GM19324 (cell line): Measurements from ENCODE around the gene CNNM2.
A peak's percentile ranks its signal among the peaks of the same experiment; 100 is the strongest.

Source experiments
- ATAC-seq: cut with Tn5 transposase; IDR thresholded peaks from one replicate; pipeline ENCODE4 v1.9.1; 2021; ENCODE audit warnings: mild to moderate bottlenecking, moderate library complexity; ENCODE audit not compliant: unreplicated experiment, low FRiP score

The CNNM2 gene

GRCh38 chr10:103067956-103068355 lies 149.9 kb downstream of the CNNM2 start:
- ATAC-seq, result no peak

GRCh38 chr10:103069453-103070331 lies 151.6 kb downstream of the CNNM2 start:
- peak; percentile 53 for ATAC-seq

- ATAC-seq, result no peak
These were observed 154.2 kb downstream of the CNNM2 start for GRCh38 chr10:103072276-103072675.

DNA sequence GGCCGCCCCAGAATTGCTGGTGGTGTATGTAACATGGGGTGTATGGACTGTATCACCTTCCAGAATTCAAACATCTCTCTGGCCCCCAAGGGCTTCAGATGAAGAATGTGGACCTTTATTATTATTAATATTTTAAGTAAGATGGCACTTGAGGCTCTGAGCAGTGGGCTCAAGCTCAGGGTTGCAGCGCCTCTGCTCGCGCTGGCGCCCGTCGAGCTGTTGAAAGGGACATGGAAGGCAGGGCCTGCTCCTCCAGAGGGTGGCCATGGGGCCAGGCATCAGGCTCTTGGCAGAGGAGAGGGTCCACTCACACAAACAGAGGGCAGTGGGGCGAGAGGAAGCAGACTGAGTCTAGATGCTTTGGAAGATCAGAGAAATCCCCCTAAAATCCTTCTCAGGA lies 154.8 kb downstream of the CNNM2 start:
- ATAC-seq, result no peak

GRCh38 chr10:103077020-103077419 lies 158.9 kb downstream of the CNNM2 start:
- no peak for ATAC-seq

- ATAC-seq, result no peak
These were observed 159.6 kb downstream of the CNNM2 start for GRCh38 chr10:103077491-103078308.

DNA sequence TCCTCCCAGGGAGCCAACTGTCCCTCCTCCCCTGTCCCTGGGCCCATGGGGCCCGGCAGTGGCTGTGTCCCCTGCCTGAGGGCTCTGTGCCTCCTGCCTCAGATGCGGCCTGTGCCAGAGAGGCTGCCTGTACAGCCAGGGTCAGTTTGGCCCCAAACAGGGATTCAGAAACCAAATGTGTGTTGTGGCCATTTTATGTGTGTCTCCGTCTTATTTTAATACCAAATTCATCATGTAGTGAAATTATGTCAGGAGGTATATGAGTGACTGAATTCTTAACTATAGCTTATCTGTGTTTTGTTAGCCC lies 160.2 kb downstream of the CNNM2 start:
- ATAC-seq, result no peak

GRCh38 chr10:103078676-103079075 lies 160.6 kb downstream of the CNNM2 start:
- ATAC-seq, result no peak

- no peak for ATAC-seq
These were observed 161.0 kb downstream of the CNNM2 start for GRCh38 chr10:103079100-103079499.

DNA sequence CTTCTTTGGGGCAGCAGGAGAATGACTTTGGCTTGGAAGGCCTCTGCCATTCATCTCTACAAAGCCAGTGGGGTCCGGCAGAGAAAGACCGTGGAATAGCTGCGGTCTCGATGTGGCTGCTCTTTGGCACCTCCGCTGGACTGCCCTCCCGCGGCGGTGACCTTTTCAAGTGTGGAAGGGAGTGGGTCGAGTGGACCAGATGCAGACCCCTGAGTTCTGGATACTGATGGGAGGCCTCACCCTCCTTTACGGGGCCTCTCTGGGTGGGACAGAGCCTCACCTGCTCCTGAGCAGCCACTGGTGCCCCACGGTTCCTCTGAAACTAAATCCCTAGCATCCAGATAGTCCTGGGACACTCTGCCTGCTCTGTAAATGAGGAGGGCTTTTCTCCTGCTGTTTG lies 161.9 kb downstream of the CNNM2 start:
- no peak for ATAC-seq

DNA sequence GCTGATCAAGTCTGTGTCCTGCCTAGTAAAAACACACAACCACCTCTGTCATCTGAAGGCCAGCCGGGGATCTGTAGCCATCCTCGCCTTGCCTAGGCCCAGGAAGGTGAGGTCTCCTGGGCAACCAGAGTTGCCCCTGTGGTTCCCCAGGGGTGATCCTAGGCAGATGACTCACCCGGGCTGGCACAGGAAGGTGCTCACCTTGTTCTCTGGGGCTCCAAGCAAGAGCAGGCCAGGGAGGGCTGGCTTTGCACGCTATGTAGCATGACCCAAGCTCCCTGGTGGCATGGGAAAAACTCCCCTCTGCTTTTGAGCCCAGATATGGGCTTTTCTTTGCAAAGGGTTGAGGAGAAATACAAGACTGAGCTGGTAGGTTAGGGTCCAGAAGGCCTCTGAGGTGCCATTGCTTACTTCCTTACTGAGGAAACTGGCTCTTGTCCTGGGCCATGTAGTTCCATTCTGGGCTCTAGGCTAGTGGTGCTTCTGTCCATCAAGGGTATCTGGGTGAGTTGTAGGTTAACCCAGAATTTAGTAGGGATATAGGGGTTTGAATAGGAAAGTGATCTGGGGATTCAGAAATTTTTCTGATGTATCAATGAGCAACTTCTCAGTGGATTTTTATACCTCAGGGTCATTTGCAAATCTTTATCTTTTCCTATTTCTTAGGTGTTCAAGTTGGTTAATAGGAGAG lies 162.9 kb downstream of the CNNM2 start:
- no peak for ATAC-seq

GRCh38 chr10:103082683-103083082 lies 164.6 kb downstream of the CNNM2 start:
- no peak for ATAC-seq

DNA sequence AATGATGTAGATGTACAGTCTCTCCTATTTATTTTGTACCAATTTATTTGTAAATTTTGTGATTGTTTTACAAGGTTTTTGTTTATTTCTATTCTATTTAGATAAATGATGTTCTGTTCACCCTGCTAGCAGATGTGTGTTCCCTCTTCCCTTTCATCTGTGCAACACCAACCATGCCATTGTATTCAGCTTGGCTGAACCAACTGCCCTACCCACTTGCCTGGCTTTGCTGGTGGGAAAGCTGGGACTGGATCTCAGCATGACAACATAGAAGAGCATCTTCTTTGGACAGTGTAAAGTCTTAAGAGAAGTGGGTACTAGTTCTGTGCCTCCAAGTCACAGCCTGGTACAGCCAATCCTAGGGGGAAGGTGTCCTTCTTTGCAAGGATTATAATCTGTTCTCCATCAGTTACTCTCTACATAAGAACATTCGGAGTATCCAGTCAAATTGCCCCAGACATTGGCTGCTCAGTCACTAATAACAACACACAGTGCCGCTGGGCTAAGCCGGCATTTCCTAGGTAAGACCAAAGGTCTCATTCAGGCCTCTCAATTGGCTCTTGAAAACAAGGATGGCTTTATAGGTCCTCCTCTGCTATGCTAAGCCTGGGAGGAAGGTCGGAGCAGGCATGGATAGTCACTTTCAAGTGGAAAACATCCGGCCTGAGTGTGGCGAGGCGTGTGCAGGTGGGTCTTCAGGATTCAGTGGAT lies 165.3 kb downstream of the CNNM2 start:
- no peak for ATAC-seq

DNA sequence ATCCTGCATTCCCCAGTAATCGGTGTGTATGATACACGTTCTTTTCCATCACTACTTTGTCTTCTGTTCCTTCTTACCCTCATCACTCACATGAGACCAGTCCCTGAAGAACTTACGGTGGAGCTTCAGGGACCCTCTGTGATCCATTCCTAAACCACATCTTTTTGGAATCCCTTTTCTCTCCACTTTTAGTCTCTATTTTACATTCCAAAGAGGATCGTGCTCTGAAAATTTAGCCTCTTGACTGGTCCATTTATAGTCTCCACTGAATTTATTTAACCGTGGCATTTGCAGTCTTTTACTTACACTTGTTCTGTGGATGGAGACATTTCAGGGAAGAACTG lies 165.9 kb downstream of the CNNM2 start:
- ATAC-seq, result no peak

DNA sequence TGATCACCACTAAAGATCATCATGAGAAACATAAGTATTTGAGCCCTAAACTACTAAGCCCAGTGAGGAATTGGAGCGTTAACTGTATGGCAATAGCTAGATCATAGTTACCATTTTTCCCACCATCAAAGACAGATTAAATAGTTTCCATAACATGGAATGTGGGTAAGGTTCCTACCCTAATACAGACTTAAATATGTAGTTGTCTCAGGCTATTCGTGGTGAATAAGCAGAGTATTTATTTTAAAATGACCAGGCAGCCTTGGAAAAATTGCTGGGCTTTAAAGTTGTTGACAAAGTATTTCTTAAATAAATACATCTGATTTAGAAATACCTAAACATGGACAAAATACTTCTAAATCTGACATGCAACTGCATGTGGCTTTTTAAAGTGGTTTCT lies 168.2 kb downstream of the CNNM2 start:
- no peak for ATAC-seq

DNA sequence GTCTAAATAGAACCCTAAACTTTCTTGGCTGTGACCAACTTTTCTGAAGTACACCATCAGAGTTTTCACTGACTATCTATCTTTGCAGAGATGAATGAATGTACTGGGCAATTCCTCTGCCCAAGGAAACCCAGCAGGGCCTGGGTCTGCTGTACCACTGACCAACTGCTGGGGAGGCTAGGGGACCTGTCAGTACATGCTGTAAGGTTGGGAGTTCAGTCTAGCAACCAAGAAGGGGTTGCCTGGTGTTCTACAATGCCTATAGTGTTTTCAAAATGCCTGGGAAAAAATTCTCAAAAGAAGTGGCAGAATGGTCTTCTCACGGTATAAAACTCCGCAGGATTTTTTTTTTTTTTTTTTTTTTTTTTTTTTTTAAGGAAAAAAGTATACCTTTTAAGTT lies 168.7 kb downstream of the CNNM2 start:
- no peak for ATAC-seq

- ATAC-seq, result no peak
These were observed 171.4 kb downstream of the CNNM2 start for GRCh38 chr10:103089493-103089892.

GRCh38 chr10:103090911-103091310 lies 172.8 kb downstream of the CNNM2 start:
- ATAC-seq, result no peak

DNA sequence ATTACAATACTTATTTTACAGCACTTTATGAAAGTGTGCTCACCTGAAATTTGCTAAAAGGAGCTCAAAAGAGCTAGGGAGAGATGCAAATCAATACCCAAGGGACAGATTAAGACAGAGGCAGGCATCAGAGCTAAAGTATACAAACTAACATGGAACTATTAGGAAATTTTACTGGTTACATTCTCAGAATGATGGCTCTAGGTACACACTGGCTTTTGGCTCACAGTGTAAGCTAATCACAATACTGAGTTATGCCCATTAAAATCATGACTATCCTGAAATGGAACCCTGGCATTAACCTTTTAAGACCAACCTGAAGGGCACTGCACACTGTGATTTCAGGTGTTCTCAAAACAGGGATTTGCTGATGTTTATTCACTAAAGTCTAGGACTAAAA lies 176.9 kb downstream of the CNNM2 start:
- ATAC-seq, result no peak

- no peak for ATAC-seq
These were observed 178.0 kb downstream of the CNNM2 start for GRCh38 chr10:103096130-103096529.

DNA sequence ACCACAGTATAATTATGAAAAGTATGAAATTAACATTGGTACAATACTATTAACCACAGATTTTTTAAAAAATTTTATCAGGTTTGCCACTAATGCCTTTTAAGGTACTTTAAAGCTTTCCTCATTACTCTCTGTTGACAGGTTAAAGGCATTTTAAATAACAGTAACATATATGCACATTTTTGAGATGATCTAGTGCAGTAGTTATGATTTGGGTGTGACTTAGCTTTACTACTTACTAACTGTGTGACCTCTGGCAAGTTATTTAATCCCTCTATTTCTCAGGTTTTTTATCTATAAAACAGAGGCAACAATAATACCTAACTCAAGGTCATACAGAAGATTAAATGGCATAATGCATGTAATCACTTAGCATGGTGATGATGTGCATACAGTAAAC lies 180.1 kb downstream of the CNNM2 start:
- ATAC-seq, result no peak
